NB4 (cell line): Measurements from ENCODE around the gene EDDM13.

Source experiments
- POLR2A ChIP-seq: IDR thresholded peaks from 2 replicates; pipeline ENCODE4 v1.6.1; 2011; ENCODE audit warnings: mild to moderate bottlenecking; ENCODE audit not compliant: insufficient read length; ENCODE audit errors: extremely low read depth
- TF ChIP-seq, protein P1 (sequence below): IDR thresholded peaks from one replicate; pipeline ENCODE4 v1.5.1; 2012; ENCODE audit warnings: low read depth, low read length

DNA sequence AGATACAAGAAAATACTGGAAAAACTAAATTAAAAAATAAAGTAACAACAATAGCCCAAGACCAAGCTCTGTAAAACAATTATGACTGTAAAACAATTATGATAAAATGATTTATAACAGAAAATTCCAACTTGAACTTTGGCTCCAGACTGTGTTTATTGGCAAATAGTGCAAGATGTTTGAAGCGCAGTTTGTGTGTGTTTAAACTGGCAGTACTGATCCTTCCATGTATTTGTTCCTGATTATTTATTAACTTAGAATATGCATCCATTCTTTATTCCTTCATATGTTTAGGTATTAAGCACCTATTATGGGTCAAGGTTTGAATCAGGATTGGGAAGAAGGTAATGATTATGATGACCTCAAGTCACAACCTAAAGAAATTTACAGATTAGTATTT lies 83.0 kb downstream of the EDDM13 start:
- TF ChIP-seq, protein P1, sequence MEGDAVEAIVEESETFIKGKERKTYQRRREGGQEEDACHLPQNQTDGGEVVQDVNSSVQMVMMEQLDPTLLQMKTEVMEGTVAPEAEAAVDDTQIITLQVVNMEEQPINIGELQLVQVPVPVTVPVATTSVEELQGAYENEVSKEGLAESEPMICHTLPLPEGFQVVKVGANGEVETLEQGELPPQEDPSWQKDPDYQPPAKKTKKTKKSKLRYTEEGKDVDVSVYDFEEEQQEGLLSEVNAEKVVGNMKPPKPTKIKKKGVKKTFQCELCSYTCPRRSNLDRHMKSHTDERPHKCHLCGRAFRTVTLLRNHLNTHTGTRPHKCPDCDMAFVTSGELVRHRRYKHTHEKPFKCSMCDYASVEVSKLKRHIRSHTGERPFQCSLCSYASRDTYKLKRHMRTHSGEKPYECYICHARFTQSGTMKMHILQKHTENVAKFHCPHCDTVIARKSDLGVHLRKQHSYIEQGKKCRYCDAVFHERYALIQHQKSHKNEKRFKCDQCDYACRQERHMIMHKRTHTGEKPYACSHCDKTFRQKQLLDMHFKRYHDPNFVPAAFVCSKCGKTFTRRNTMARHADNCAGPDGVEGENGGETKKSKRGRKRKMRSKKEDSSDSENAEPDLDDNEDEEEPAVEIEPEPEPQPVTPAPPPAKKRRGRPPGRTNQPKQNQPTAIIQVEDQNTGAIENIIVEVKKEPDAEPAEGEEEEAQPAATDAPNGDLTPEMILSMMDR, result no peak
- TF ChIP-seq POLR2A, result no peak
